ENCODE results near the gene SPON2. TPM values are rescaled to one million over a fixed set of nuclear protein-coding genes. Genes with fewer than 3 reads are reported as not detected.

Gene SPON2
- total RNA-seq, 1 donor from 2014 or later: 22.6 TPM

DNA sequence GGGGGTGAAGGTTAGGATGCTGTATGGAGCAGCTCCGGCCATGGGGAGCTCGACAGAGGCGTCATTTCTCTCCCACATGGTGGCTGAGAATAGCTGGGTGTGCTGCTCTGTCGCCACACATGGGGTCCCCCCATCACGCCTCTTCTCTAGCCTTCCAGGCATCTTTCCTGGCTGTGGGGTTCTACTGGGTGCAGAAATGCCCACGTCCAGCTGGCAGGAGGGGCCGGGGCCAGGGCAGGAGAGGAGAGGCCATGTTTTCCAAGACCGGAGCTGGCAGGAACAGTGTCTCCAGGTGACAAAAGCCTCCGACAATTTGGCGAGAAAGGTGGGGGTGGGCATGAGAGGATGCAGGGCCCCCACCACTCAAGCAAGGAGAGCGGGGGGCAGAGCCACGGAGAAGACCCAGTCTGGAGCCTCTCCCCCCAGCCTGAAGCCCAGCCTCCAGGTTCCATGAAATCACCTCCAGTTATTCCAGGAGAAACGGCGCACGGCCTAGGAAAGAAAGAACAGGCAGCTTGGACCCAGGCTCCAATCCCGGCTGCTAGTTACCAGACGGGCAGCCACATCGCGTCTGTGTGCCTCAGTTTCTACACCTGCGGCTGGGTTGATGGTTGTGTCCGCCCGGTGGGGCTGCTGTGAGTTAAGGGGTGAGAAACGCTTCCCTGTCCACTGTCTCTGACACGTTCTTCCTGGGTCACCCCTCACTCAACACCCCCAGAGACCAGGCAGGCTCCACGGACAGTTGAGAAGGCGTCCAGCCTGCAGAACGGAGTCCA is 27.4 kb upstream of the SPON2 start:
- DNase-seq (ENCODE audit: missing footprints): peak; percentile 28
- intact Hi-C loops (cut with DNase I): no loop called here
- ATAC-seq: no peak

GRCh38 chr4:1198098-1198844 is 25.9 kb upstream of the SPON2 start:
- ATAC-seq (no peak), DNase-seq (ENCODE audit: missing footprints) (peak; percentile 44)
- intact Hi-C loops (cut with DNase I): no loop called here

- DNase-seq (ENCODE audit: missing footprints): no peak
- no peak for ATAC-seq
- intact Hi-C loops (cut with DNase I): no loop called here
These were observed 24.2 kb upstream of the SPON2 start for GRCh38 chr4:1196421-1197183.

DNA sequence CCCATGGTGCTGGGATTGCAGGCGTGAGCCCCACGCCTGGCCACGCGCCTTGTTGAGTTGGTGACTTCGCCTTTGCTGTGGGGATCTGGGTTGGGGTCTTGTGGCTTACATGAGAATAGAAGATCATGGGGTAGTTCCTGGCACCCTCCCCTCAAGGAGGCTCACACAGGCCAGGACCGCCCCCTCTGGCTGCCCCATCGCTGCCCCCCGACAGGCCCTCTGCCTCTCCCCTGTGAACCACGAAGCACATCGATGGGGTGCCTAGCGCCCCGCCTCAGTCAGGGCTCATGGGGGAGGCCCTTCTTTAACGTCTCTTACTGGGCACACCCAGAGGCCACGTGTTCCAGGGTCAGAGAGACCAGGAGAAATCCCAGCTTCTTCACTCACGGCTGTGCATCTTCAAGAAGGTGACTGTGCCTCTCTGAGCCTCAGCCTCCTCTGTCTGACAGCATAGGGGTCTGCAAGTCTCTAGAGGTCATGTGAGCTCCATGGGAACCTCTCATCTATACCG is 23.6 kb upstream of the SPON2 start:
- ATAC-seq (no peak), DNase-seq (ENCODE audit: missing footprints) (peak; percentile 40)
- intact Hi-C loops (cut with DNase I): no loop called here

DNA sequence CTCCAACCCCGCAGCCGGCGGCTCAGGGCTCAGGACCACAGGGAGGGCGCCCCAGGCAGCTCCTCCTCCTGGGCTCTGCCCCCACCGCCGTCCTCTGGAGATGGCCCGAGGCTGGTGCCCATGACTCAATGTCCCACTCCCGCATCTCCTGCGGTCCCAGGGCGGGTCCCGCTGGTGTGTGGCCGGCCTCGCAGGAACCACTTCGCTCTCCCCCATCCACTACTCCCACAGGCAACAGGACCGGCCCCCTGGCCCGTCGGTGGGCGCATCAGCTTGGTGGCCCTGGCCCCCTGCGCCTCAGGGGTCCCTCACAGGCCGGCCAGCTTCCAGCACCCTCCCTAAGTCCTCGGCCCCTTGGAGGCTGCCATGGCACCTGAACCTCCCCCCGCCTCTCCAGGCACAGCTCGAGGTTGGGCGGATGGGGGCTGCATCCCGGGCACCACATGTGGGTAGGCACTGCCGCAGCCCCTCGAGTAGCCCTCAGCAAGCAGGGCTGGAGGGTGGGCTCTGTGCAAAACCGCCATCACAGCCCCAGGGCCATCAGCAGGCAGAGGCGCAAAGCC is 22.8 kb upstream of the SPON2 start:
- DNase-seq (ENCODE audit: missing footprints) (peak; percentile 65), ATAC-seq (no peak)
- intact Hi-C loops (cut with DNase I): no loop called here

- intact Hi-C loops (cut with DNase I): no loop called here
- peak; percentile 56 for ATAC-seq
These were observed 21.9 kb upstream of the SPON2 start for GRCh38 chr4:1194010-1194900.

DNA sequence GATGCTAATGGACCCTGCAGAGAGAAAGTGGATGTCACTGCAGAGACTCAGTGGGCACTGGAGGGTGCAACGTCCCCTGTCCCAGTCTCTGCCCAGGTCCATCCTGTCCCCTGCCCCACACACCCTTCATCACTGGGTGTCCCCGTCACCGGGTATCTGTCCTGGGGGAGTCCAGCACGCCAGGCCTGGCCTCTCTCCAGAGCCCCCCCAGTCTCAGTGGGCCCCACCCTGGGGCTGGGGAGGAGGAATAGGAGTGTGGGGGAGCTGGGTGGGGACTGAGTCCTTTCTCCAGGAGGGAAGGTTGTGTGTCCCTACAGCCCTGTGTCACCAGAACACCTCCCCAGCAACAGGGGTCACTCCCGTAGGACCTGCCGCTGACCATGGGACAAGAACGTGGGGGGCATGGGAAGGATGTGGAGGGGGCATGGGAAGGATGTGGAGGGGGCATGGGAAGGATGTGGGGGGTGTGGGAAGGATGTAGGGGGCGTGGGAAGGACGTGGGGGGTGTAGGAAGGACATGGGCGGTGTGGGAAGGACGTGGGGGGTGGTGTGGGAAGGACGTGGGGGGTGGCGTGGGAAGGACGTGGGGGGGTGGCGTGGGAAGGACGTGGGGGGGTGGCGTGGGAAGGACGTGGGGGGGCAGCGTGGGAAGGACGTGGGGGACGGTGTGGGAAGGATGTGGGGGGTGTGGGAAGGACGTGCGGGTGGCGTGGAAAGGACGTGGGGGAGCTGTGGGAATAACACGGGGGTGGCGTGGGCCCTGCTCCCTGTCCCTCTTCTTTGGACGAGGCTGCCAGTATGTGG is 21.0 kb upstream of the SPON2 start:
- intact Hi-C loops (cut with DNase I): no loop called here
- peak; percentile 51 for DNase-seq (ENCODE audit: missing footprints)
- ATAC-seq: no peak

More at GRCh38 chr4:1194010-1194900, 21.9 kb upstream of the SPON2 start:
- peak; percentile 77 for DNase-seq (ENCODE audit: missing footprints)

GRCh38 chr4:1192493-1193205 is 20.3 kb upstream of the SPON2 start:
- intact Hi-C loops (cut with DNase I): no loop called here
- ATAC-seq: peak; percentile 62
- DNase-seq (ENCODE audit: missing footprints): peak; percentile 72

DNA sequence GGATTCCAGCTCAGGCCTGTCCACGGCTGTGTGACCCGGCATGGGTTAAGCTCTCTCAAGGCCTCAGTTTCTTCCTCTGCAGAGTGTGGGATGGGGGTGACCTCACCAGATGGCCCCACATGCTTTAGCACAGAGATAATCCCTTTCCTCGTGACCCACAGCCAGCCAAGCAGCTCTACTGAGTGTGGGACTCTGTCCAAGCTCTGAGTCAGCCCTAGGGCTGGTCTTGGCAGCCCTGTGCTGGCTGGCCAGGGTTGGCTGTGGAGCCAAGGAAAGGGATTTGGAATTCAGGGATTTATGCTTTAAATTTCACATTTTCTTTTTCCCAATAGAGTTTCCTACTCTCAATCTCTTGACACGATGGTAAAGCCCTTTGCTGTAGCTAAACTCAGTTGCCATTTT is 19.7 kb upstream of the SPON2 start:
- intact Hi-C loops (cut with DNase I): no loop called here
- DNase-seq (ENCODE audit: missing footprints) (peak; percentile 88), ATAC-seq (peak; percentile 92)

- intact Hi-C loops (cut with DNase I): no loop called here
- ATAC-seq: no peak
- peak; percentile 56 for DNase-seq (ENCODE audit: missing footprints)
These were observed 19.2 kb upstream of the SPON2 start for GRCh38 chr4:1191621-1192020.

DNA sequence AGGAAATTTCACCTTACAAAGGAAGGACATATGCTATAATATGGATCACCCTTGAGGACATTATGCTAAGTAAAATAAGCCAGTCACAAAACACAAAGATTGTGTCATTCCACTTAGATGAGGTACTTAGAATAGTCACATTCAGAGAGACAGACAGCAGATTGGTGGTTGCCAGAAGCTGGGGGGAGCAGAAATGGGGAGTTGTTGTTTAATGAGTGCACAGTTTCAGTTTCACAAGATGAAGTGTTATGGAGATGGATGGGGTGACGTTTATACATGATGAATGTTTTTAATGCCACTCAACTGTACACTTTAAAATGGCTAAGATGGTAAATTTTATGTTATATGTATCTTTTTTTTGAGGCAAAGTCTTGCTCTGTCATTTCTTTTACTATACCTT is 14.8 kb upstream of the SPON2 start:
- intact Hi-C loops (cut with DNase I): no loop called here
- peak; percentile 11 for DNase-seq (ENCODE audit: missing footprints)
- no peak for ATAC-seq

DNA sequence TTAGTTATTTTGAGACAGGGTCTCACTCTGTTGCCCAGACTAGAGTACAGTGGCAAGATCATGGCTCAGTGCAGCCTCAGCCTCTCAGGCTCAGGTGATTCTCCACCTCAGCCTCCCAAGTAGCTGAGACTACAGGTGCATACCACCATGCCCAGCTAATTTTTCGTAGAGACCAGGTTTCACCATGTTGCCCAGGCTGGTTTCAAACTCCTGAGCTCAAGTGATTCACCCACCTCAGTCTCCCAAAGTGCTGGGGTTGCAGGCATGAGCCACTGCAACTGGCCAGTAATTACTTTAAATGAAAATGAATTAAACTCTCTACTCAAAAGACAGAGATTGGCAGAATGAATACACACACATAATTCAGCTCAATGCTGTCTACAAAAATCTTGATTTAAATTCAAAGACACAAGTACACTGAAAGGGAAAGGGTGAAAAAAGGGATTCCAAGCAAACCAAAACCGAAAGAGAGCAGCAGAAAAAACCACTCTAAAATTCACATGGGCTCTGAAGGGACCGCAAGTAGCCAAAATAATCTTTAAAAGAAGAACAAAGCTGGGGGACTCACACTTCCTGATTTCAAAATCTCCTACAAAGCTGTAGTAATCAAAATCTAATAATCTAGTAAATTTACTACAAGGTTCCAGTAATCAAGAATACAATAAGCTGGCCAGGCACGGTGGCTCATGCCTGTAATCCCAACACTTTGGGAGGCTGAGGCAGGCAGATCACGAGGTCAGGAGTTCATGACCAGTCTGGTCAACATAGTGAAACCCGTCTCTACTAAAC is 11.8 kb upstream of the SPON2 start:
- no peak for ATAC-seq
- DNase-seq (ENCODE audit: missing footprints): peak; percentile 21
- intact Hi-C loops (cut with DNase I): no loop called here

GRCh38 chr4:1182313-1182712 is 9.9 kb upstream of the SPON2 start:
- DNase-seq (ENCODE audit: missing footprints) (no peak), ATAC-seq (no peak)
- intact Hi-C loops (cut with DNase I): no loop called here

DNA sequence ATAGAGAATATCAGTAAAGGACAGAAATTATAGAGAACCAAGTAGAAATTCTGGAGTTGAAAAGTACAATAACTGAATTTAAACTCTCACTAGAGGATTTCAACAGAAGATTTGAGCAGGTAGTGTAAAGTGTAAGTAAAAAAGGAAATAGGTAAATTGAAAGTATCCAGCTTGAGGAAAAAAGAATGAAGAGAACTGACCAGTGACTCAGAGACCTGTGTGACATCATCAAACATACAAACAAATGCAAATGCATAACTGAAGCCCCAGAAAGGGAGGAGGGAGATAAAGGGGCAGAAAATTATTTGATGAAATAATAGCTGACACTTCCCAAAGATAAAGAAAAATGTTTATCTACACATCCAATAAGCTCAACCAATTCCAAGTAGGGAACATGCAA is 8.3 kb upstream of the SPON2 start:
- intact Hi-C loops (cut with DNase I): no loop called here
- ATAC-seq (no peak), DNase-seq (ENCODE audit: missing footprints) (no peak)

DNA sequence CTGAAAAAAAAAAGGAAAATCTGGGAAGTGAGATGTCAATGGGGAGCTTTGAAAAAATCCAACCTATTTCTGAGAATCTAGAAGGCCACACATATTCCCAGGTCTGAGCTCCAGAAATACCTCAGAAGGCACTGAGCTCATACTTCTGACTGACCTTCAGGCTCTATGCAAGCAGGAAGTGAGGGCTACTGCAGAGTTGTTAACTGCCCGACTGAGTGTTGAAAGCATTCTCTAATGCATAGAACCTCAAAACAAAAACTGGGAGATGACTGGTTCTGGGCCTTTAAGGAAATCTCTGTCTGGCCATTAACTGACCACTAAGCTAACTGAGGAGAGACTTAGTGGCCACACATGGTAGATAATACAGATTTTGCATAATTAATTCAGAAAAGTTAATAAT is 7.6 kb upstream of the SPON2 start:
- DNase-seq (ENCODE audit: missing footprints) (no peak), ATAC-seq (no peak)
- intact Hi-C loops (cut with DNase I): no loop called here

GRCh38 chr4:1179089-1179441 is 6.7 kb upstream of the SPON2 start:
- intact Hi-C loops (cut with DNase I): no loop called here
- ATAC-seq (no peak), DNase-seq (ENCODE audit: missing footprints) (peak; percentile 71)
